ENCODE results near the gene DPP10.
"Not testable (repeated sequence)": the region's sequence is repeated elsewhere in the genome, so short reads cannot be mapped to it uniquely, and the experiment has no call there.

The DPP10 gene

GRCh38 chr2:114843963-114844362, 401.5 kb downstream of the DPP10 start:
- DNase-seq = no peak

GRCh38 chr2:114857196-114857595, 414.8 kb downstream of the DPP10 start:
- DNase-seq = no peak

GRCh38 chr2:114859726-114860510, 417.5 kb downstream of the DPP10 start:
- DNase-seq = no peak

GRCh38 chr2:114862243-114862642, 419.8 kb downstream of the DPP10 start:
- DNase-seq = no peak

- no peak for DNase-seq
These were observed 422.5 kb downstream of the DPP10 start for GRCh38 chr2:114864901-114865300.

- DNase-seq = no peak
These were observed 437.6 kb downstream of the DPP10 start for GRCh38 chr2:114880046-114880445.

- no peak for DNase-seq
These were observed 477.5 kb downstream of the DPP10 start for GRCh38 chr2:114919985-114920384.

GRCh38 chr2:114922076-114922475, 479.6 kb downstream of the DPP10 start:
- DNase-seq = no peak

- no peak for DNase-seq
These were observed 483.1 kb downstream of the DPP10 start for GRCh38 chr2:114925296-114926255.

- DNase-seq = no peak
These were observed 483.9 kb downstream of the DPP10 start for GRCh38 chr2:114926303-114926702.

GRCh38 chr2:114929225-114929624, 486.8 kb downstream of the DPP10 start:
- no peak for DNase-seq

- DNase-seq = no peak
These were observed 491.3 kb downstream of the DPP10 start for GRCh38 chr2:114933671-114934241.

- DNase-seq = no peak
These were observed 492.6 kb downstream of the DPP10 start for GRCh38 chr2:114935031-114935430.

GRCh38 chr2:114937366-114937930, 495.0 kb downstream of the DPP10 start:
- DNase-seq = no peak

- no peak for DNase-seq
These were observed 498.5 kb downstream of the DPP10 start for GRCh38 chr2:114940785-114941458.

- no peak for DNase-seq
These were observed 506.9 kb downstream of the DPP10 start for GRCh38 chr2:114949228-114949804.

- no peak for DNase-seq
These were observed 517.9 kb downstream of the DPP10 start for GRCh38 chr2:114960389-114960788.

GRCh38 chr2:114962532-114962931, 520.1 kb downstream of the DPP10 start:
- DNase-seq = no peak

GRCh38 chr2:114968748-114969400, 526.4 kb downstream of the DPP10 start:
- DNase-seq = no peak

- not testable (repeated sequence) for DNase-seq
These were observed 561.9 kb downstream of the DPP10 start for GRCh38 chr2:115004321-115004720.

GRCh38 chr2:115011721-115012120, 569.3 kb downstream of the DPP10 start:
- no peak for DNase-seq

- DNase-seq = not testable (repeated sequence)
These were observed 579.6 kb downstream of the DPP10 start for GRCh38 chr2:115022013-115022412.
